Measurements from ENCODE around the gene CLEC20A.

DNA sequence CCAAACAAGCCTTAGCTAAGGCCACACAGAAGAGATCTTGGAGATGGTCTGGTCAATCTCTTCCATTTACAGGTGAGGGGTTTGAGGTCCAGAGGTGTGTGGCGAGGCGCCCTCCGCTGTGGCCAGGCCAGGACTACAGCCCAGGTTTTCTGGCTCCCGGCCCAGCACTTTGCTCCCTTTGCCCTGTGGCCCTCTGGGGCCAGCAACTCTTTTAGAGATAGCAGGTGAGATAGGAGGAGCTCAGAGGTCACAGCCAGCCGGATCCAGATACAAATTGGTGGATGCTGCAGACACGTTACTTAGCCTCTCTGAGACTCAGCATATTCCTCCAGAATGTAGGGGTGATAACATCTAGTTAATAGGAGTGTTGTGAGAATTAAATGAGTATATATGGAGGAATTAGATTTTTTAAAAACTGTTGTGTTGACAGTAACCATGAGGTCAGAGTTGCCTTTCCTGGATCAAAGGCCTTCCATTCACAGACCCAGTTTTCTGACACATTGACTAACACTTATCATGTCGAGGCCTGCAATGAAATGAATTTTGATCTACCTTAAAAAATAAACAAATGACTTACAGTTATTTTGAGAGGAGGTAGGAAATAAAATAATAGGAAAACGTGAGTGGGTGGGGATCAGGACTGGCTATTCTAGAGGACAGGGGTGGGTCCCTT lies 32.7 kb upstream of the CLEC20A start:
- TF ChIP-seq SUZ12 (IDR thresholded peaks at IDR 0.05; ENCODE audit: extremely low read depth, insufficient read depth, insufficient read length) (no peak), YY1 (IDR thresholded peaks at IDR 0.05; ENCODE audit: insufficient read depth, insufficient read length) (no peak), ZNF274 (IDR thresholded peaks at IDR 0.05; ENCODE audit: low read depth, low read length) (no peak)

All from NT2/D1 (cell line).